RWPE1 (cell line): Measurements from ENCODE around the gene MYOM3.

Source experiments
- CTCF ChIA-PET: fragments of 350-600 bp; sonication (Branson Sonifier 250); formaldehyde crosslinking; extraction: SDS; loops from one replicate; lab custom pipeline; 2021; lab: Yijun Ruan, JAX
- POLR2A ChIA-PET: fragments of 400-600 bp; formaldehyde crosslinking; extraction: SDS; loops from one replicate; lab custom pipeline; 2020; ENCODE audit warnings: antibody characterized with exemption; ENCODE audit not compliant: low non-redundant PET; lab: Yijun Ruan, JAX
- DNase-seq: peaks from one replicate; pipeline ENCODE4 v3.0.0; 2012; ENCODE audit warnings: low spot score
- H3K27ac ChIP-seq: fragments of 450-650 bp; 2 replicates; pipeline ENCODE4 v1.5.1; 2017
- CTCF ChIP-seq: fragments of 450-650 bp; conservative IDR thresholded peaks from 2 replicates; pipeline ENCODE4 v1.5.1; 2017; ENCODE audit warnings: low read depth, mild to moderate bottlenecking

Gene MYOM3

GRCh38 chr1:24155011-24155782, 43.3 kb upstream of the MYOM3 start:
- ChIA-PET CTCF (interaction anchor here (0.6 to 0.8 kb wide), 8 partner anchors 9 to 355 kb away, joined by 3 to 6 read pairs (median 3); no protein-coding TSS in a partner anchor), POLR2A (no interaction called here)
- no peak; the same call in 1 of the 2 replicates for TF ChIP-seq CTCF
- no peak for DNase-seq
- H3K27ac ChIP-seq, result no peak overlapping the region

DNA sequence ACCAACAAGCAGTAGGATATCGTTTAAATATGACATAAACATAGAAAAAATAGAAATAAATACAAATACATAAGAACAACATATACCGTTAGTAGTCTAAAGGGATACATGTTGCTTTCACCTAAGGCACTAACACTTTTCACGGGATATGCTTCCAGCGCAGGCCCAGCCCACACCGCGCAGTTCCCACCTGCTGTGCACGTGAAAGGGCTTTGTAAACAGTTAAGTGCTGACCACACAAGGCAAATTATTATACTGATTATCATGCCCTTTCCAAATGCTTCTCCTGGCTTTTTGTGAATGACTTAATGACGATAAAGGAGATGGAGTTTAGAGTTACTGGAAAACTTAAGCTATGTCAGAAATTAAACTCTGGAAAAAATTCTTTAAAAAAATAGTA, 42.3 kb upstream of the MYOM3 start:
- DNase-seq, result no peak
- ChIA-PET POLR2A (no interaction called here), CTCF (interaction anchor here (0.5 to 0.8 kb wide), 2 partner anchors 25 to 123 kb away, joined by 3 read pairs; no protein-coding TSS in a partner anchor)
- no peak overlapping the region for H3K27ac ChIP-seq
- TF ChIP-seq CTCF, result no peak

GRCh38 chr1:24152631-24153494, 40.9 kb upstream of the MYOM3 start:
- ChIA-PET CTCF (interaction anchor here (0.7 to 1.1 kb wide), 2 partner anchors 82 to 238 kb away, joined by 3 to 5 read pairs; no protein-coding TSS in a partner anchor), POLR2A (no interaction called here)
- DNase-seq, result no peak
- TF ChIP-seq CTCF, result no peak
- no peak overlapping the region for H3K27ac ChIP-seq

DNA sequence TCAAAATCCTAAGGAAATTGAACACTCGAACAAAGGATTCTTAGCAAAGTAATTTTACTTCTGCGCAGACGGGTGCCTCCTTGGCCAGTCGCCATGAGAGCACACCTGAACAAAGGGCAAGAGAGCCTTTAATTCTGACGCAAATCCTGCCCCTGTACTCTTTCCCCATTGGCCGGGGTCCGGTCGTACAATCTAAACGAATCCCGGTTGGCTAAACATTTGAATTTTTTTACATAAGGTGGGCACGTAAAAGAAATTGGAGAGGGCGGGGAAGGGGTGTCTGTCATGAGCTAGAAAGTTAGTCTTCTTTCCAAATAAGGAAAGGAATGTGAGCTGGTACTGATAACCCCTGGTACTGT, 39.2 kb upstream of the MYOM3 start:
- CTCF ChIA-PET, result interaction anchor here (0.6 to 1.7 kb wide), 5 partner anchors 7 to 336 kb away, joined by 3 to 28 read pairs (median 4); no protein-coding TSS in a partner anchor
- POLR2A ChIA-PET, result no interaction called here
- H3K27ac ChIP-seq, result peak overlapping the region; percentile 89
- peak; percentile 41 for DNase-seq
- no peak for TF ChIP-seq CTCF

- POLR2A ChIA-PET, result interaction anchor here (0.7 kb wide), 1 partner anchor 36 kb away, joined by 7 read pairs; no protein-coding TSS in a partner anchor
- CTCF ChIA-PET, result interaction anchor here (0.5 to 2.3 kb wide), 23 partner anchors 8 to 542 kb away, joined by 3 to 28 read pairs (median 4); partner anchors contain the start of genes IFNLR1, MYOM3 and NIPAL3
- peak; percentile 95 for TF ChIP-seq CTCF
- DNase-seq, result peak; percentile 79
- H3K27ac ChIP-seq, result peak overlapping the region; percentile 89
Observed at GRCh38 chr1:24150234-24151174, 38.6 kb upstream of the MYOM3 start.
